8988T (cell line): Measurements from ENCODE around the gene EMC1.
"Not testable (repeated sequence)": the region's sequence is repeated elsewhere in the genome, so short reads cannot be mapped to it uniquely, and the experiment has no call there.

Source experiments
- DNase-seq: peaks from one replicate; pipeline ENCODE4 v3.0.0; 2011

EMC1 gene

GRCh38 chr1:19187852-19188251 is 63.5 kb downstream of the EMC1 start:
- no peak for DNase-seq

- DNase-seq, result no peak
Measured at GRCh38 chr1:19186001-19186400, 65.3 kb downstream of the EMC1 start.

- DNase-seq, result no peak
Measured at GRCh38 chr1:19182223-19182622, 69.1 kb downstream of the EMC1 start.

GRCh38 chr1:19180265-19180657 is 71.1 kb downstream of the EMC1 start:
- DNase-seq, result not testable (repeated sequence)

- no peak for DNase-seq
Measured at GRCh38 chr1:19179597-19180264, 71.6 kb downstream of the EMC1 start.

- DNase-seq, result no peak
Measured at GRCh38 chr1:19178734-19179398, 72.5 kb downstream of the EMC1 start.

GRCh38 chr1:19177811-19178210 is 73.5 kb downstream of the EMC1 start:
- no peak for DNase-seq

- DNase-seq, result no peak
Measured at GRCh38 chr1:19169642-19170041, 81.7 kb downstream of the EMC1 start.

- DNase-seq, result no peak
Measured at GRCh38 chr1:19167140-19167539, 84.2 kb downstream of the EMC1 start.

GRCh38 chr1:19166066-19166465 is 85.3 kb downstream of the EMC1 start:
- DNase-seq, result no peak
